ENCODE results near the gene MACROD1. TPM values are rescaled to one million over a fixed set of nuclear protein-coding genes. Genes with fewer than 3 reads are reported as not detected.

Gene MACROD1
- total and polyA plus RNA-seq, 2 donors (not counting 1 experiment from before 2014, with no cell fraction given): 2.7 to 8.6 TPM

DNA sequence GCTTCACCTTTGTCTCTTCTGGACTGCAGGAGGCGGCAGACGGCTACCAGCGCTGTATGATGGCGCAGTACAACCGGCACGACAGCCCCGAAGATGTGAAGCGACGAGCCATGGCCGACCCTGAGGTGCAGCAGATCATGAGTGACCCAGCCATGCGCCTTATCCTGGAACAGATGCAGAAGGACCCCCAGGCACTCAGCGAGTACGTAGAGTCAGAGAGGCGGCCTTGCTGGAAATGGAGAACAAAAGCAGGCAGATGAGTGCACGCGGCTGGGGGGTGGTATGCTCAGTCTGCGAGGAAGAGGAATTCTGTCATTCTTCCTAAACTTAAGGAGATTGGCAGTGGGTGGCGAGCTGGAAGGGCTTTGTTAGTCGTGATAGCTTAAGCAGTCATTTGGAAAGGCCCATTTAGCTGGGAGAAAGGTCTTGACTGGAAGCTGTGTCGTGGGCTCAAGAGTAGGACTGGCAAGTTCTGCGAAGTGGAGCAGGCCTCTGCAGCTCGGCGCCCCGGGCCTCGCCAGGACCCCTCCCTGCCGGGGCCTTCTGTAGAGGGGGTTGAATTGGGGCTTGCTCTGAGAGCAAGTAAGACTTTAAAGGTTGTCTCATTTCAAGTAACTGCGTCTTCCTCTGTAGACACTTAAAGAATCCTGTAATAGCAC, 37.6 kb upstream of the MACROD1 start:
- no peaks in the 10 kb centered on the region for H3K27me3 Mint-ChIP-seq
- no peak for ATAC-seq (ENCODE audit: low read depth)
- CTCF ChIA-PET: interaction anchor here (1.2 to 10.3 kb wide), 19 partner anchors 8 to 451 kb away, joined by 4 to 243 read pairs (median 11); partner anchors contain the start of genes CATSPERZ, DNAJC4, ESRRA and NUDT22
- Histone ChIP-seq H3K27me3 (replicated peaks in 1 of 4; ENCODE audit: control extremely low read depth in 1 of 4, control insufficient read depth in 3 of 4, insufficient read depth in 4 of 4, low read length in 3 of 4) (no peaks in the 10 kb centered on the region), H3K9me3 (ENCODE audit: control extremely low read depth in 1 of 3, control insufficient read depth in 2 of 3, insufficient read depth in 1 of 3, low read length in 2 of 3) (no peaks in the 10 kb centered on the region), H3K4me3 (ENCODE audit: control extremely low read depth in 1 of 5, extremely low read depth in 1 of 5, insufficient read depth in 1 of 5, low read depth in 2 of 5, low read length in 4 of 5) (no peak overlapping the region), H3K4me1 (ENCODE audit: control insufficient read depth in 2 of 2, insufficient read depth in 2 of 2, low read length in 2 of 2) (peaks cover 29 to 38% of the 10 kb centered on the region in 2 donors), H2AFZ (ENCODE audit: insufficient read depth, low read depth, low read length, poor library complexity, severe bottlenecking) (no peak overlapping the region), H3K9ac (ENCODE audit: low read length) (no peak overlapping the region), H3K4me2 (replicated peaks; ENCODE audit: low read depth, low read length, poor library complexity, severe bottlenecking) (no peak overlapping the region), H3K79me2 (ENCODE audit: control insufficient read depth, insufficient read depth, low read length) (peaks cover 24% of the 10 kb centered on the region), H3K36me3 (replicated peaks in 1 of 2; ENCODE audit: control extremely low read depth in 1 of 2, control insufficient read depth in 1 of 2, extremely low read depth in 1 of 2, insufficient read depth in 2 of 2, low read length in 1 of 2) (peaks cover 0 to 44% of the 10 kb centered on the region in 2 experiments), H3K27ac (ENCODE audit: low read length in 2 of 2) (no peak overlapping the region), H4K20me1 (ENCODE audit: control insufficient read depth, insufficient read depth, low read length, poor library complexity, severe bottlenecking) (peaks cover 9% of the 10 kb centered on the region)
- POLR2A ChIA-PET: interaction anchor here (0.7 to 4.8 kb wide), 3 partner anchors 22 to 101 kb away, joined by 6 to 78 read pairs (median 21); partner anchors contain the start of genes ESRRA, NUDT22 and TRPT1
- no peak for DNase-seq
- intact Hi-C loops (cut with micrococcal nuclease): loop anchor here (1.0 to 10.0 kb wide), 3 partner anchors 66 to 451 kb away; no protein-coding TSS in a partner anchor
- H3K4me1 Mint-ChIP-seq: peaks cover 36% of the 10 kb centered on the region
- no peak overlapping the region for H3K27ac Mint-ChIP-seq
- no peaks in the 10 kb centered on the region for H3K9me3 Mint-ChIP-seq (ENCODE audit: insufficient read depth)
- 97% methylated on average over 24 of the region's 27 CpGs for WGBS (ENCODE audit: insufficient coverage)
- no peak overlapping the region for H3K4me3 Mint-ChIP-seq
- TF ChIP-seq, protein P1, sequence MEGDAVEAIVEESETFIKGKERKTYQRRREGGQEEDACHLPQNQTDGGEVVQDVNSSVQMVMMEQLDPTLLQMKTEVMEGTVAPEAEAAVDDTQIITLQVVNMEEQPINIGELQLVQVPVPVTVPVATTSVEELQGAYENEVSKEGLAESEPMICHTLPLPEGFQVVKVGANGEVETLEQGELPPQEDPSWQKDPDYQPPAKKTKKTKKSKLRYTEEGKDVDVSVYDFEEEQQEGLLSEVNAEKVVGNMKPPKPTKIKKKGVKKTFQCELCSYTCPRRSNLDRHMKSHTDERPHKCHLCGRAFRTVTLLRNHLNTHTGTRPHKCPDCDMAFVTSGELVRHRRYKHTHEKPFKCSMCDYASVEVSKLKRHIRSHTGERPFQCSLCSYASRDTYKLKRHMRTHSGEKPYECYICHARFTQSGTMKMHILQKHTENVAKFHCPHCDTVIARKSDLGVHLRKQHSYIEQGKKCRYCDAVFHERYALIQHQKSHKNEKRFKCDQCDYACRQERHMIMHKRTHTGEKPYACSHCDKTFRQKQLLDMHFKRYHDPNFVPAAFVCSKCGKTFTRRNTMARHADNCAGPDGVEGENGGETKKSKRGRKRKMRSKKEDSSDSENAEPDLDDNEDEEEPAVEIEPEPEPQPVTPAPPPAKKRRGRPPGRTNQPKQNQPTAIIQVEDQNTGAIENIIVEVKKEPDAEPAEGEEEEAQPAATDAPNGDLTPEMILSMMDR (IDR thresholded peaks at IDR 0.05): no peak
- no peak for TF ChIP-seq EZH2 (IDR thresholded peaks at IDR 0.05; ENCODE audit: borderline replicate concordance, insufficient read depth, low read depth, low read length, poor library complexity, severe bottlenecking)

DNA sequence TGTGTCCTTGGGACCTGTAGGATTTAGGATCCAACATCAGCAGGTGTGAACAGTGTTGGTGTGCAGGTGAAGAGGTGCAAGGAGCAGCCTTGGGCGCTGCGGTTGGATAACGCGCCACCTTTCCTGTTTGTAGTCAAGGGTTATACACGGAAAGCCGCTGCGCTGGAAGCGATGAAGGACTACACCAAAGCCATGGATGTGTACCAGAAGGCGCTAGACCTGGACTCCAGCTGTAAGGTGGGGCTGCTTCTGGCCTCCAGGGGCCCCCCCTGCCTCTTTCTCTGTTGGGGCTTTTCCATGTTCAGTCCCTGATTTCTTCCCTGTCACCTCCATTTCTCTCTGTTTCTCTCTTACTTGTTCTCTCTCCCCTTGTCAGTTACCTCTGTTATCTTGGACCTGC, 37.1 kb upstream of the MACROD1 start:
- Mint-ChIP-seq H3K9me3 (ENCODE audit: insufficient read depth) (no peaks in the 10 kb centered on the region), H3K4me3 (no peak overlapping the region), H3K27me3 (no peaks in the 10 kb centered on the region), H3K4me1 (peaks cover 30% of the 10 kb centered on the region), H3K27ac (no peak overlapping the region)
- Histone ChIP-seq H4K20me1 (ENCODE audit: control insufficient read depth, insufficient read depth, low read length, poor library complexity, severe bottlenecking) (peaks cover 3% of the 10 kb centered on the region), H2AFZ (ENCODE audit: insufficient read depth, low read depth, low read length, poor library complexity, severe bottlenecking) (no peak overlapping the region), H3K36me3 (replicated peaks in 1 of 2; ENCODE audit: control extremely low read depth in 1 of 2, control insufficient read depth in 1 of 2, extremely low read depth in 1 of 2, insufficient read depth in 2 of 2, low read length in 1 of 2) (peaks cover 0 to 50% of the 10 kb centered on the region in 2 experiments), H3K4me3 (ENCODE audit: control extremely low read depth in 1 of 5, extremely low read depth in 1 of 5, insufficient read depth in 1 of 5, low read depth in 2 of 5, low read length in 4 of 5) (no peak overlapping the region), H3K9ac (ENCODE audit: low read length) (no peak overlapping the region), H3K27ac (ENCODE audit: low read length in 2 of 2) (no peak overlapping the region), H3K79me2 (ENCODE audit: control insufficient read depth, insufficient read depth, low read length) (peaks cover 19% of the 10 kb centered on the region), H3K27me3 (replicated peaks in 1 of 4; ENCODE audit: control extremely low read depth in 1 of 4, control insufficient read depth in 3 of 4, insufficient read depth in 4 of 4, low read length in 3 of 4) (no peaks in the 10 kb centered on the region), H3K4me2 (replicated peaks; ENCODE audit: low read depth, low read length, poor library complexity, severe bottlenecking) (no peak overlapping the region), H3K4me1 (ENCODE audit: control insufficient read depth in 2 of 2, insufficient read depth in 2 of 2, low read length in 2 of 2) (peaks cover 23 to 32% of the 10 kb centered on the region in 2 donors), H3K9me3 (ENCODE audit: control extremely low read depth in 1 of 3, control insufficient read depth in 2 of 3, insufficient read depth in 1 of 3, low read length in 2 of 3) (no peaks in the 10 kb centered on the region)
- WGBS (ENCODE audit: insufficient coverage): 96% methylated on average over 9 of the region's 9 CpGs
- ATAC-seq (ENCODE audit: low read depth) (no peak), DNase-seq (no peak)
- POLR2A ChIA-PET: interaction anchor here (4.7 kb wide), 1 partner anchor 101 kb away, joined by 21 read pairs; the partner anchor contains the start of gene ESRRA
- no peak for TF ChIP-seq EZH2 (IDR thresholded peaks at IDR 0.05; ENCODE audit: borderline replicate concordance, insufficient read depth, low read depth, low read length, poor library complexity, severe bottlenecking)
- TF ChIP-seq, protein P1 (IDR thresholded peaks at IDR 0.05): no peak
- CTCF ChIA-PET: interaction anchor here (2.4 to 10.3 kb wide), 7 partner anchors 11 to 452 kb away, joined by 6 to 243 read pairs (median 53); partner anchors contain the start of genes CATSPERZ, ESRRA, PLCB3 and PPP1R14B
- intact Hi-C loops (cut with micrococcal nuclease): loop anchor here (10.0 kb wide), 1 partner anchor 452 kb away; no protein-coding TSS in a partner anchor

All from B cell (primary cell).